Tibial artery (tissue), 4 donors: ENCODE data around the gene SRGAP1.

ENCODE experiments used
- DNase-seq, 2 donors: peaks; one replicate each; pipeline ENCODE4 v3.0.0-alpha.2; 2019
- H3K27ac ChIP-seq, 2 donors: fragments of 200-600 bp; sonication (generic) in 1 of 2; 1 replicate in 1 of 2; 2 replicates in 1 of 2; pipeline ENCODE4 v1.5.1; 2018 to 2019; ENCODE audit warnings: mild to moderate bottlenecking in 1 of 2
- H3K27me3 ChIP-seq, 2 donors: fragments of 200-600 bp; sonication (generic) in 1 of 2; one replicate each; pipeline versions ENCODE4 v1.5.1 to v1.6.0; 2016 to 2019
- H3K36me3 ChIP-seq, 3 donors: fragments of 200-600 bp; sonication (generic) in 2 of 3; one replicate each; pipeline ENCODE4 v1.5.1; 2016 to 2019; ENCODE audit warnings: mild to moderate bottlenecking in 2 of 3
- H3K4me1 ChIP-seq, 4 donors: fragments of 200-600 bp; sonication (generic) in 2 of 4; 1 replicate in 3 of 4; 2 replicates in 1 of 4; pipeline ENCODE4 v1.5.1; 2016 to 2019
- H3K4me3 ChIP-seq, 2 donors: fragments of 200-600 bp; sonication (generic) in 1 of 2; 1 replicate in 1 of 2; 2 replicates in 1 of 2; pipeline ENCODE4 v1.5.1; 2018 to 2019; ENCODE audit warnings: mild to moderate bottlenecking in 2 of 2
- H3K9me3 ChIP-seq, 3 donors: fragments of 200-600 bp; sonication (generic) in 1 of 3; one replicate each; pipeline ENCODE4 v1.5.1; 2016 to 2019
- intact Hi-C: fragments of 100-400 bp; cut with DNase I; formaldehyde crosslinking; loops from one replicate; pipeline ENCODE4 v1.15.0; 2023; ENCODE audit warnings: low total_unique reads
- TF ChIP-seq, protein P1 (sequence below), 2 experiments: fragments of 200-600 bp in 1 of 2; fragments of 450-650 bp in 1 of 2; IDR thresholded peaks; one replicate each; pipeline ENCODE4 v1.5.1; 2017 to 2019; ENCODE audit warnings: antibody characterized with exemption in 2 of 2, mild to moderate bottlenecking in 1 of 2, moderate library complexity in 1 of 2

Gene SRGAP1

GRCh38 chr12:64018524-64018923, 174.0 kb downstream of the SRGAP1 start:
- Histone ChIP-seq H3K4me1 (no peaks in the 10 kb centered on the region), H3K27ac (no peak overlapping the region), H3K36me3 (no peaks in the 10 kb centered on the region), H3K27me3 (no peaks in the 10 kb centered on the region), H3K4me3 (no peak overlapping the region), H3K9me3 (no peaks in the 10 kb centered on the region)
- TF ChIP-seq, protein P1, sequence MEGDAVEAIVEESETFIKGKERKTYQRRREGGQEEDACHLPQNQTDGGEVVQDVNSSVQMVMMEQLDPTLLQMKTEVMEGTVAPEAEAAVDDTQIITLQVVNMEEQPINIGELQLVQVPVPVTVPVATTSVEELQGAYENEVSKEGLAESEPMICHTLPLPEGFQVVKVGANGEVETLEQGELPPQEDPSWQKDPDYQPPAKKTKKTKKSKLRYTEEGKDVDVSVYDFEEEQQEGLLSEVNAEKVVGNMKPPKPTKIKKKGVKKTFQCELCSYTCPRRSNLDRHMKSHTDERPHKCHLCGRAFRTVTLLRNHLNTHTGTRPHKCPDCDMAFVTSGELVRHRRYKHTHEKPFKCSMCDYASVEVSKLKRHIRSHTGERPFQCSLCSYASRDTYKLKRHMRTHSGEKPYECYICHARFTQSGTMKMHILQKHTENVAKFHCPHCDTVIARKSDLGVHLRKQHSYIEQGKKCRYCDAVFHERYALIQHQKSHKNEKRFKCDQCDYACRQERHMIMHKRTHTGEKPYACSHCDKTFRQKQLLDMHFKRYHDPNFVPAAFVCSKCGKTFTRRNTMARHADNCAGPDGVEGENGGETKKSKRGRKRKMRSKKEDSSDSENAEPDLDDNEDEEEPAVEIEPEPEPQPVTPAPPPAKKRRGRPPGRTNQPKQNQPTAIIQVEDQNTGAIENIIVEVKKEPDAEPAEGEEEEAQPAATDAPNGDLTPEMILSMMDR (IDR thresholded peaks at IDR 0.05), result no peak
- intact Hi-C loops, result loop anchor here (5.0 kb wide), 1 partner anchor 729 kb away; no protein-coding TSS in a partner anchor
- no peak for DNase-seq

DNA sequence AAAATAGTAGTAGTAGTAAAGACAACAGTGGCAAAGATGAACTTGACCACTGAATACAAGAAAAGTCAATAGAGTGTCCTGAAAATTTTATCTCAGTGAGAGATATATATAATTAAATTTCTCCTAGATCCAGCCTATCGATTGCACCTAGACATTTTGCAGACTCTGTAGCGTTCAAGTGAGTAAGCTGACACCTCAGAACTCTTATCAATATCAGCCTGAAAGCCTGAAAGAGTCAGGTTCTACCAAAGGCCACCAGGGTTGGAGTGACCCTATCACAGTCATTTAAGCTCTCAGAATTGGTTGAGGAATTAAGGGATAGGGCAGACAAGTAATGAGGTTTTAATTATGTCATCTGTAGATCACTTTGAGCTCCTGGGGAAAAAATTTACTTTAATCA, 174.6 kb downstream of the SRGAP1 start:
- Histone ChIP-seq H3K27me3 (no peaks in the 10 kb centered on the region), H3K4me3 (no peak overlapping the region), H3K4me1 (no peaks in the 10 kb centered on the region), H3K27ac (no peak overlapping the region), H3K36me3 (no peaks in the 10 kb centered on the region), H3K9me3 (no peaks in the 10 kb centered on the region)
- TF ChIP-seq, protein P1 (IDR thresholded peaks at IDR 0.05), result no peak
- intact Hi-C loops, result loop anchor here (5.0 kb wide), 1 partner anchor 728 kb away; no protein-coding TSS in a partner anchor
- DNase-seq, result no peak

DNA sequence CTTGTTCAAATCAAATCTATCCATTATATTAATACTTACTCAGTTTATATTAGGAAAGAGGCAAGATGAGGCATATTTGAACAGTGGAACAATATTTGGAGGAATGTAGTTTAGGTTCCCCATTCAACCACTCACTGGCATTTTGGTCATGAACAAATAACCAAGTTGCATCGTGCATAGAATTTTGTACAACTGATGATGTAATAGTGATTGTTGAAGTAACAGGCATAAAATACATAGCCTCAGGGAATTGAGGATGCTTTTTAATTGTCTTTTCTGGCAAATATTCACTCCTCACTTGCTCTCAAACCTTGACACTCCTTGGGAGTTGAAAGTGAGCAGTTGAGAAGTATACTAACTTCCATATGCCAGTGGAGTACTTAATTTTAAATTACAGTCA, 175.2 kb downstream of the SRGAP1 start:
- H3K27ac ChIP-seq, result no peak overlapping the region
- H3K9me3 ChIP-seq, result no peaks in the 10 kb centered on the region
- no peaks in the 10 kb centered on the region for H3K4me1 ChIP-seq
- DNase-seq, result no peak
- H3K4me3 ChIP-seq, result no peak overlapping the region
- no peaks in the 10 kb centered on the region for H3K27me3 ChIP-seq
- no peaks in the 10 kb centered on the region for H3K36me3 ChIP-seq
- intact Hi-C loops, result loop anchor here (5.0 kb wide), 1 partner anchor 728 kb away; no protein-coding TSS in a partner anchor
- TF ChIP-seq, protein P1 (IDR thresholded peaks at IDR 0.05), result no peak

DNA sequence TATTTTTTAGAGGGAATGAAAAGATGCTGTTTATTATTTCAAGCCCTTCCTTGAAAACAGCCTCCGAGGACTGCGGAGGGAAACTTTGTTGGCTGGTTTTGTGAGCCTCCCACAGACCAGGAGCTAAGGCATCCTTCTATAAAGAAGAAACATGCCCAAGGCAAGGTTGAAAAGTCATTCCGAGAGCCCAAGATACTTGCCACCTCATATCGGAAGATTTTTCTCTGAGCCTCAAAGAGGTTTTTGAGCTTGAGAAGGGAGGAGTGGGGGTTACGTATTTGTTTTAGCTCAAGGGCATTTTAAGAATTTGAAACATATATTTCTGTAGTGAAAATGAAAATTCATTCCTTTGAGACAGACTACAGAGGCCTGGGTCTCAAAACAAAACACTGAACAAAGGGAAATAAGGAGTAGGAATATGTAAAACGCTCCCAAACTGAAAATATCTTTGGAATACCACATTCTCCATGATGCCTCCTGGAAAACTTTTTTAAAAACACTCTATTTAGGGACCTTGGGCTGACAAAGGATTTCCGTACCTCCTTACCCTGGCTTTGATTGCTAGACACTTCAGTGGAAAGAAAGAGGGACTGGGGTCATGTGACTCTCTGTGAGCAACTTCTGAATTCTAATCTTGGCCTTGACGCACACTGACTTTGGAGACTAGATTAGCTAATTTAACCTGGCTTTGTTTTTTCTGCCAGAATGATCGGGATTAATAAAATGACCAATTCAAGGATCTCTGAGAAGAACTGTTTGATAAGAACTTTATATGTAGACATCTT, 180.9 kb downstream of the SRGAP1 start:
- Histone ChIP-seq H3K27me3 (no peaks in the 10 kb centered on the region), H3K4me3 (no peak overlapping the region), H3K9me3 (no peaks in the 10 kb centered on the region), H3K27ac (peak overlapping the region in 1 of 2 donors; percentile 21), H3K4me1 (peaks cover 0 to 11% (median 2%) of the 10 kb centered on the region in 4 donors), H3K36me3 (no peaks in the 10 kb centered on the region)
- DNase-seq, result no peak
- intact Hi-C loops, result no loop called here
- TF ChIP-seq, protein P1 (IDR thresholded peaks at IDR 0.05), result no peak

DNA sequence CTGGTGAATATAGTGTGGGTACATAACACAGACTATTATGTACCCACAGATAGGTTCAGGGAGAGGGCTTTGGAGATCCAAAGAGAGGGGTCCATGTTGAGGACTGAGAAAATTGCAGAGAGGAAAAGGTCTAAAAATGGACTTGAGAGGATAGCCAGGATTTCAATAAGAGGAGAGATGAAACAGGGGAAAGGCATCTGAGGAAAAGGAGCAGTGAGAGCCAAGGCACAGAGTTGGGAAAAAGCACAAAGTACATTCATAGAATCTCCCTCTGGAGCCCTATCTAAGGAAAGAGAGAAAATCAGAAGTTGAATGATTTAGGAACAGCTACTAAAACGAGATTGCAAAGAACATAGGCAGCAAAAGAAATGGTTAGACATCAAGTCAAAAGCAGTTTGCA, 182.8 kb downstream of the SRGAP1 start:
- intact Hi-C loops, result no loop called here
- no peaks in the 10 kb centered on the region for H3K36me3 ChIP-seq
- no peak for DNase-seq

More for the DNA sequence above, 182.8 kb downstream of the SRGAP1 start:
- no peak overlapping the region for H3K27ac ChIP-seq
- TF ChIP-seq, protein P1 (IDR thresholded peaks at IDR 0.05), result no peak
- H3K9me3 ChIP-seq, result no peaks in the 10 kb centered on the region
- peaks cover 0 to 11% (median 2%) of the 10 kb centered on the region in 4 donors for H3K4me1 ChIP-seq
- H3K27me3 ChIP-seq, result no peaks in the 10 kb centered on the region
- H3K4me3 ChIP-seq, result no peak overlapping the region
